ENCODE measurements around the gene TLR3. TPM values are rescaled to one million over a fixed set of nuclear protein-coding genes. Genes with fewer than 3 reads are reported as not detected.

The TLR3 gene
- total RNA-seq, 3 donors from 2014 or later, result 4.3 to 13.9 (median 7.4) TPM

- H3K4me3 ChIP-seq, result no peak overlapping the region
- TF ChIP-seq, protein P1, sequence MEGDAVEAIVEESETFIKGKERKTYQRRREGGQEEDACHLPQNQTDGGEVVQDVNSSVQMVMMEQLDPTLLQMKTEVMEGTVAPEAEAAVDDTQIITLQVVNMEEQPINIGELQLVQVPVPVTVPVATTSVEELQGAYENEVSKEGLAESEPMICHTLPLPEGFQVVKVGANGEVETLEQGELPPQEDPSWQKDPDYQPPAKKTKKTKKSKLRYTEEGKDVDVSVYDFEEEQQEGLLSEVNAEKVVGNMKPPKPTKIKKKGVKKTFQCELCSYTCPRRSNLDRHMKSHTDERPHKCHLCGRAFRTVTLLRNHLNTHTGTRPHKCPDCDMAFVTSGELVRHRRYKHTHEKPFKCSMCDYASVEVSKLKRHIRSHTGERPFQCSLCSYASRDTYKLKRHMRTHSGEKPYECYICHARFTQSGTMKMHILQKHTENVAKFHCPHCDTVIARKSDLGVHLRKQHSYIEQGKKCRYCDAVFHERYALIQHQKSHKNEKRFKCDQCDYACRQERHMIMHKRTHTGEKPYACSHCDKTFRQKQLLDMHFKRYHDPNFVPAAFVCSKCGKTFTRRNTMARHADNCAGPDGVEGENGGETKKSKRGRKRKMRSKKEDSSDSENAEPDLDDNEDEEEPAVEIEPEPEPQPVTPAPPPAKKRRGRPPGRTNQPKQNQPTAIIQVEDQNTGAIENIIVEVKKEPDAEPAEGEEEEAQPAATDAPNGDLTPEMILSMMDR (IDR thresholded peaks at IDR 0.05), result no peak
- no peak for TF ChIP-seq POLR2AphosphoS5 (IDR thresholded peaks at IDR 0.05)
- TF ChIP-seq POLR2A (IDR thresholded peaks at IDR 0.05), result no peak
- H3K4me1 ChIP-seq, result no peaks in the 10 kb centered on the region
- H3K9me3 ChIP-seq, result no peaks in the 10 kb centered on the region
- H3K27ac ChIP-seq, result no peak overlapping the region
- H3K27me3 ChIP-seq, result no peaks in the 10 kb centered on the region
- intact Hi-C loops (cut with DNase I; ENCODE audit: low total_unique reads), result no loop called here
- no peak for DNase-seq (ENCODE audit: low spot score in 2 of 2)
- H3K36me3 ChIP-seq, result no peaks in the 10 kb centered on the region
Measured at GRCh38 chr4:186078981-186079638, 10.2 kb downstream of the TLR3 start.

- intact Hi-C loops (cut with DNase I; ENCODE audit: low total_unique reads), result no loop called here
- no peaks in the 10 kb centered on the region for H3K36me3 ChIP-seq
- DNase-seq (ENCODE audit: low spot score in 2 of 2), result no peak
- H3K4me1 ChIP-seq, result no peaks in the 10 kb centered on the region
- TF ChIP-seq POLR2AphosphoS5 (IDR thresholded peaks at IDR 0.05), result no peak
- no peak overlapping the region for H3K27ac ChIP-seq
- no peak overlapping the region for H3K4me3 ChIP-seq
- no peaks in the 10 kb centered on the region for H3K27me3 ChIP-seq
- no peaks in the 10 kb centered on the region for H3K9me3 ChIP-seq
Measured at GRCh38 chr4:186079694-186080093, 10.7 kb downstream of the TLR3 start.

GRCh38 chr4:186081202-186081807, 12.3 kb downstream of the TLR3 start:
- Histone ChIP-seq H3K27me3 (no peaks in the 10 kb centered on the region), H3K9me3 (no peaks in the 10 kb centered on the region), H3K4me1 (no peaks in the 10 kb centered on the region), H3K4me3 (no peak overlapping the region), H3K36me3 (no peaks in the 10 kb centered on the region), H3K27ac (no peak overlapping the region)
- intact Hi-C loops (cut with DNase I; ENCODE audit: low total_unique reads), result no loop called here
- DNase-seq (ENCODE audit: low spot score in 2 of 2), result no peak
- TF ChIP-seq, protein P1 (IDR thresholded peaks at IDR 0.05), result no peak
- TF ChIP-seq POLR2A (IDR thresholded peaks at IDR 0.05) (no peak), POLR2AphosphoS5 (IDR thresholded peaks at IDR 0.05) (no peak)

GRCh38 chr4:186082221-186082620, 13.3 kb downstream of the TLR3 start:
- Histone ChIP-seq H3K27me3 (no peaks in the 10 kb centered on the region), H3K9me3 (no peaks in the 10 kb centered on the region), H3K4me1 (no peaks in the 10 kb centered on the region), H3K27ac (no peak overlapping the region), H3K36me3 (no peaks in the 10 kb centered on the region), H3K4me3 (no peak overlapping the region)
- TF ChIP-seq, protein P1 (IDR thresholded peaks at IDR 0.05), result no peak
- no peak for TF ChIP-seq POLR2AphosphoS5 (IDR thresholded peaks at IDR 0.05)
- TF ChIP-seq POLR2A (IDR thresholded peaks at IDR 0.05), result no peak
- no peak for DNase-seq (ENCODE audit: low spot score in 2 of 2)
- intact Hi-C loops (cut with DNase I; ENCODE audit: low total_unique reads), result no loop called here

- TF ChIP-seq POLR2AphosphoS5 (IDR thresholded peaks at IDR 0.05) (no peak), POLR2A (IDR thresholded peaks at IDR 0.05) (no peak)
- TF ChIP-seq, protein P1 (IDR thresholded peaks at IDR 0.05), result no peak
- DNase-seq (ENCODE audit: low spot score in 2 of 2), result no peak
- Histone ChIP-seq H3K27me3 (no peaks in the 10 kb centered on the region), H3K36me3 (no peaks in the 10 kb centered on the region), H3K27ac (no peak overlapping the region), H3K4me3 (no peak overlapping the region), H3K9me3 (no peaks in the 10 kb centered on the region), H3K4me1 (no peaks in the 10 kb centered on the region)
- intact Hi-C loops (cut with DNase I; ENCODE audit: low total_unique reads), result no loop called here
Measured at GRCh38 chr4:186088523-186088922, 19.6 kb downstream of the TLR3 start.

Measured in breast epithelium (tissue), 4 donors.